GM12872 (cell line): Measurements from ENCODE around the gene BICC1.

ENCODE experiments used
- CTCF ChIP-seq: IDR thresholded peaks from 3 replicates; pipeline ENCODE4 v1.5.1; 2011; ENCODE audit warnings: low read depth, mild to moderate bottlenecking, low read length, moderate library complexity; ENCODE audit not compliant: insufficient read depth

Gene BICC1

DNA sequence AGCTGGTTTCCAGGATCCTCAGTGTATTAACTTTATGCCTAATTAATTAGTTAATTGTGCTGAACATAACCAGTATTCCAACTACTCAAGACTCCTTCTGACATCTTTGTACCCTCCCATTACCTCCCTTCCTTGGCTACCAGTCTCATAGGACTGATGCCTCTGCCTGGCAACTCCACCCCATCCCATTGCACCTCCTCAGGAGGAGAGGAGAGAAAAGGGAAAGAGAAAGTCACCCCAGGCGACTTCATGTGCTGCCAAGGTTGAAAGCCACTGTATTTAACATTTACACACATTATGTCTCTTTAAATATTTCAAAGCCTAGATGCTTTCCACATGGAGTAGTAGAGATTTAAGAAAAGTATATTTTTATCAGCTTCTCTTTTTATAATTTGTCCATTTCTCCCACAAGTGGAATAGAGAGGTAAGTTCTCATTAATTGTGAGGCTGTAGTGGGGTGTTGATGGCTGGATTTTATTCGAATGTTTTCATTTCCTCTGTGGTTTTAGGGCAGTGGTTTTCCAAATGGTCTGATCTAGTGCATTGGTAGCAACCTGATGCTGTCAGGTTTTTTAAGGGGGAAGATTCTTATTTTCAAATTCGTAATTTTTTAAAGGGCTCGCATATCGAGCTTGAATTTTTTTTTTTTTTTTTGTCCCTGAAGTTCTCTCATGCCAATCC lies 148.0 kb downstream of the BICC1 start:
- no peak for TF ChIP-seq CTCF

DNA sequence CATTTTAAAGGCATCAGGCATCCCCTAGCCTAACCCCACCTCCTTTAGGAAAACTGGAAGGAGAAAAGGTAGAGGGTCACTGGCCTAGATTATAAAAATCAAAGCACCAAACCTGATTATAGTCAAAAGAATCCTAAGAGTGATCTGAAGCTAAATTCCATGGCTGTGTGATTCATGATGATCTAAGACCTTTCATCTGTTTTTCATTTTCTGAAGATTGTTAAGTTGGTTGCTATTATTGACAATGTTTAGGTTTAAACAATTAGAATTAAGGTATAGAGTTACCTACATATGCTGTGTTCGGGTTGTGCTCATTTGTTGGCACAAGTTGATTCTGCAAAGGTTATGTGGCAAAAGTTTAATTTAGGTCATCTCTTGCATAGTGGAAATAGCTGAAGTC lies 148.7 kb downstream of the BICC1 start:
- no peak for TF ChIP-seq CTCF

- no peak for TF ChIP-seq CTCF
Measured at GRCh38 chr10:58661902-58662301, 149.2 kb downstream of the BICC1 start.

- TF ChIP-seq CTCF: no peak
Measured at GRCh38 chr10:58662314-58662713, 149.6 kb downstream of the BICC1 start.

GRCh38 chr10:58665361-58665760 lies 152.7 kb downstream of the BICC1 start:
- TF ChIP-seq CTCF: no peak

DNA sequence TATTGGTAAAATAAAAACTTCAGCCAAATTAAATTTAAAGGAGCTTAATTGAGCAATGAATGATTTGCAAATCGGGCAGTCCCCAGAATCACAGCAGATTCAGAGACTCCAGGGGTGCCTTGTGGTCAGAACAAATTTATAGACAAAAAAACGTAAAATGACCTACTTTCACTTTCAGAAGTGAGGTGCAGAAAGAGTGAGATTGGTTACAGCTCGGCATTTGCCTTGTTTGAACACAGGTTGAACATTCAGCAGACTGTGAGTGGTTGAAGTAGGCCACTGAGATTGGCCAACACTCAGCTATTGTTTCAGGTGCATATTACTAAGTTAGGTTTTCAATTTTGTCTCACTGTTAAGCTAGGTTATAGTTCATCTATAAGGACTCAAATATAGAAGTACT lies 153.4 kb downstream of the BICC1 start:
- no peak for TF ChIP-seq CTCF

DNA sequence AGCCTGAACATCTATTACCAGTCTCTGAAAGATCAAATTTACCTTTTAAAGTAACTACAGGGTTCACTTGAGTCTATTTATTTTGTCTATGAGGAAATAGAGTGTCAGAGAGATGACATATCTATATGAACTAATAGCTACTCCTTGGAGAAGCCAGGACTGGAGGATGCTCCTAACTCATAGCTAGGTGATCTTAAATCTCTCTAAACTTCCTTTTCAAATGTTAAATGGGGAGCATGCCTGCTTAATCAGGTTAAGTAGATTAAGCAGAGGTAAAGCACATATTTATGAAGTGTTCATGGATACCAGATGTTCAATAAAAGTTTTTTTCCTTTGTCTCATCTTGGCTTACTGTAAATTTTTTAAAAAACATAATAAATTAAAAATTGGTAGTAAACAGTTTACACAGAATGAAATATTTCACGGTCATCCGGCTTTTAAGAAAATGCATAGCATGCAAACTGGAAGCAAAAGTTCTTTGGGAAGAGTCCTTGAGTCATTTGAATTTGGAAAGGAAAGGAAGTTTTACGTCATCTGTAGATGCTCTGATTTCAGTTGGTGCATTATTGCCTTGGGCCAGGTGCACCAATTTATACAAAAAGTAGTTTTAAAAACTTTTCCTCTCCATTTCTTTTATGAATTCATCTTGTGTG lies 155.1 kb downstream of the BICC1 start:
- no peak for TF ChIP-seq CTCF
